HepG2 (cell line): ENCODE measurements around the gene DUOXA2. TPM values are rescaled to one million over a fixed set of nuclear protein-coding genes. Genes with fewer than 3 reads are reported as not detected.

ENCODE experiments used
- ATAC-seq: fragments of 200-7000 bp; cut with Tn5 transposase; 3 replicates; pipeline ENCODE4 v1.9.1; 2020; ENCODE audit warnings: mild to moderate bottlenecking, moderate library complexity
- BruUV-seq: library from RNA; stranded (reverse); fragments of 400-500 nt; replicated peaks from 2 replicates; lab custom pipeline; 2021; lab: Mats Ljungman, UMichigan
- CTCF ChIA-PET: fragments of 300-600 bp; formaldehyde crosslinking; extraction: SDS; loops from one replicate; lab custom pipeline; 2021; ENCODE audit warnings: low total read pairs, inconsistent platforms, low intra/inter-chr PET ratio; lab: Yijun Ruan, JAX
- POLR2A ChIA-PET: fragments of 350-600 bp; sonication (Branson Sonifier 250); formaldehyde crosslinking; loops from one replicate; lab custom pipeline; 2020; ENCODE audit warnings: antibody characterized with exemption, inconsistent platforms; lab: Yijun Ruan, JAX
- DNase-seq: peaks from one replicate; pipeline ENCODE4 v3.0.0-alpha.2; 2015; ENCODE audit warnings: low spot score
- FAIRE-seq: peaks from 3 replicates; lab custom pipeline; 2011; peaks lifted over from hg19 to GRCh38; lab: Jason Lieb, UNC
- H2AFZ ChIP-seq: one replicate; pipeline ENCODE4 v1.6.1; 2011; ENCODE audit warnings: low read length, inconsistent platforms
- H3K27ac ChIP-seq: fragments of 300-600 bp; 3 replicates; pipeline ENCODE4 v1.8.0; 2011; ENCODE audit warnings: mixed run types, mild to moderate bottlenecking, mixed read lengths, low read length, inconsistent platforms; ENCODE audit not compliant: insufficient read depth; ENCODE audit errors: extremely low read length
- H3K27me3 ChIP-seq, 2 experiments: fragments of 200-600 bp in 1 of 2; 2 replicates in 1 of 2; 3 replicates in 1 of 2; pipeline versions ENCODE4 v1.6.0 to v1.8.0; 2011; ENCODE audit warnings: low read length in 2 of 2, mild to moderate bottlenecking in 2 of 2, moderate library complexity in 2 of 2, inconsistent platforms in 1 of 2; ENCODE audit not compliant: insufficient read depth in 2 of 2, control insufficient read depth in 1 of 2
- H3K36me3 ChIP-seq, 2 experiments: fragments of 200-600 bp in 1 of 2; replicated peaks in 1 of 2; 2 replicates in 1 of 2; 3 replicates in 1 of 2; pipeline versions ENCODE4 v1.5.1 to v1.8.0; 2011; ENCODE audit warnings: low read length in 2 of 2, inconsistent platforms in 1 of 2; ENCODE audit not compliant: insufficient read depth in 2 of 2, control insufficient read depth in 1 of 2
- H3K4me1 ChIP-seq: 2 replicates; pipeline ENCODE4 v1.5.1; 2012; ENCODE audit warnings: low read length, inconsistent platforms; ENCODE audit not compliant: insufficient read depth
- H3K4me2 ChIP-seq: 2 replicates; pipeline ENCODE4 v1.6.0; 2011; ENCODE audit warnings: low read depth, low read length, inconsistent platforms
- H3K4me3 ChIP-seq, 3 experiments: fragments of 200-600 bp in 1 of 3; sonication (generic), shearing (Covaris generic) in 1 of 3; replicated peaks in 1 of 3; 2 replicates each; pipeline ENCODE4 v1.5.1; 2011 to 2016; ENCODE audit warnings: low read length in 3 of 3, inconsistent platforms in 2 of 3, low read depth in 2 of 3, mild to moderate bottlenecking in 2 of 3, control low read depth in 1 of 3, mixed read lengths in 1 of 3; ENCODE audit not compliant: insufficient read depth in 1 of 3
- H3K79me2 ChIP-seq: one replicate; pipeline ENCODE4 v1.6.1; 2011; ENCODE audit warnings: low read length, inconsistent platforms; ENCODE audit not compliant: insufficient read depth
- H3K9ac ChIP-seq: 2 replicates; pipeline ENCODE4 v1.6.0; 2011; ENCODE audit warnings: mild to moderate bottlenecking, low read depth, low read length, inconsistent platforms; ENCODE audit not compliant: insufficient read depth
- H3K9me3 ChIP-seq: 2 replicates; pipeline ENCODE4 v1.5.1; 2012; ENCODE audit warnings: mild to moderate bottlenecking, low read length
- H4K20me1 ChIP-seq: 2 replicates; pipeline ENCODE4 v1.6.0; 2011; ENCODE audit warnings: inconsistent platforms, mild to moderate bottlenecking, low read length, moderate library complexity; ENCODE audit not compliant: insufficient read depth
- CEBPG ChIP-seq: IDR thresholded peaks from 2 replicates; pipeline ENCODE4 v1.6.1; 2016
- CREB1 ChIP-seq, 2 experiments: fragments of 450-650 bp in 1 of 2; IDR thresholded peaks; 2 replicates each; pipeline ENCODE4 v1.6.1; 2016 to 2017; ENCODE audit warnings: control low read depth in 1 of 2, mild to moderate bottlenecking in 1 of 2, missing compliant biosample characterization in 1 of 2, missing genetic modification characterization in 1 of 2
- HDAC2 ChIP-seq: sonication (generic); formaldehyde crosslinking; IDR thresholded peaks from 2 replicates; pipeline ENCODE4 v1.4.0; 2020; ENCODE audit warnings: missing genetic modification reagents
- NCOA2 ChIP-seq: sonication (generic); formaldehyde crosslinking; IDR thresholded peaks from 2 replicates; pipeline ENCODE4 v1.8.0; 2022; ENCODE audit warnings: inconsistent platforms
- SAFB2 ChIP-seq: sonication (generic); formaldehyde crosslinking; IDR thresholded peaks from 2 replicates; pipeline ENCODE4 v1.5.1; 2020; ENCODE audit warnings: missing genetic modification reagents, low read depth, mild to moderate bottlenecking, borderline replicate concordance
- TOE1 ChIP-seq: sonication (generic); formaldehyde crosslinking; IDR thresholded peaks from 2 replicates; pipeline ENCODE4 v1.4.0; 2020; ENCODE audit warnings: mild to moderate bottlenecking, missing genetic modification reagents
- ZFP1 ChIP-seq: IDR thresholded peaks from 2 replicates; pipeline ENCODE4 v1.6.1; 2016
- ZNF431 ChIP-seq: sonication (generic); formaldehyde crosslinking; IDR thresholded peaks from 2 replicates; pipeline ENCODE4 v1.9.0; 2022; ENCODE audit warnings: missing genetic modification reagents, low read depth, mild to moderate bottlenecking, borderline replicate concordance
- ZNF547 ChIP-seq: sonication (generic); formaldehyde crosslinking; IDR thresholded peaks from 2 replicates; pipeline ENCODE4 v1.5.1; 2020; ENCODE audit warnings: mild to moderate bottlenecking, missing genetic modification reagents
- ZNF549 ChIP-seq: sonication (generic); formaldehyde crosslinking; IDR thresholded peaks from 2 replicates; pipeline ENCODE4 v1.5.0; 2020; ENCODE audit warnings: missing genetic modification reagents
- ZNF678 ChIP-seq: sonication (generic); formaldehyde crosslinking; IDR thresholded peaks from 2 replicates; pipeline ENCODE4 v1.4.0; 2020; ENCODE audit warnings: mild to moderate bottlenecking, missing genetic modification reagents
- WGBS: methylation state at CpG from one replicate; pipeline ENCODE4 v1.1.6; 2017; ENCODE audit warnings: low lambda C conversion rate; 5-methylcytosine and 5-hydroxymethylcytosine counted together
- in situ Hi-C: cut with HindIII; loops from 2 replicates; pipeline ENCODE4 v1.10.0; 2017; ENCODE audit warnings: low pct_unique_long_range_greater_than_20kb; ENCODE audit not compliant: extremely low pct_ligation_motif_present
- intact Hi-C: fragments of 100-400 bp; cut with micrococcal nuclease; formaldehyde crosslinking; loops from one replicate; pipeline ENCODE4 v1.10.0; 2022; ENCODE audit not compliant: unreplicated experiment
- polyA plus RNA-seq, 8 experiments: library from polyadenylated mRNA; depleted of rRNA in 3 of 8; stranded (reverse) in 7 of 8; unstranded in 1 of 8; fragments of >200 nt; fragmentation: Illumina TruSeq in 4 of 8; extraction: Trizol in 4 of 8; gene quantifications; 2 replicates each; pipeline versions ENCODE4 v1.2.1 to v1.2.3, GENCODE V29; 2011 to 2016; ENCODE audit warnings: low read depth in 4 of 8, missing spikeins in 1 of 8, mixed read lengths in 1 of 8; ENCODE audit not compliant: insufficient read depth in 1 of 8
- total RNA-seq, 5 experiments: library from RNA; depleted of rRNA; stranded (reverse); fragments of >200 nt; fragmentation: Illumina TruSeq; extraction: Trizol; gene quantifications; 2 replicates each; pipeline ENCODE4 v1.2.3, GENCODE V29; 2016; ENCODE audit warnings: low read depth in 1 of 5
- TF ChIP-seq, protein P1 (sequence below): IDR thresholded peaks from 2 replicates; pipeline ENCODE4 v1.6.1; 2012; ENCODE audit warnings: inconsistent platforms
- TF ChIP-seq, protein P2 (sequence below): IDR thresholded peaks from 2 replicates; pipeline ENCODE4 v1.6.1; 2016; ENCODE audit warnings: low read depth
- TF ChIP-seq, protein P3 (sequence below): sonication (generic); formaldehyde crosslinking; IDR thresholded peaks from 2 replicates; pipeline ENCODE4 v1.8.0; 2022; ENCODE audit warnings: mild to moderate bottlenecking, missing genetic modification reagents; ENCODE audit not compliant: insufficient replicate concordance

The DUOXA2 gene
- total and polyA plus RNA-seq, 2 of the 13 experiments (the other 11 are each of a cell fraction or from before 2014, with no cell fraction given), result 0.32 TPM; not detected in 1

DNA sequence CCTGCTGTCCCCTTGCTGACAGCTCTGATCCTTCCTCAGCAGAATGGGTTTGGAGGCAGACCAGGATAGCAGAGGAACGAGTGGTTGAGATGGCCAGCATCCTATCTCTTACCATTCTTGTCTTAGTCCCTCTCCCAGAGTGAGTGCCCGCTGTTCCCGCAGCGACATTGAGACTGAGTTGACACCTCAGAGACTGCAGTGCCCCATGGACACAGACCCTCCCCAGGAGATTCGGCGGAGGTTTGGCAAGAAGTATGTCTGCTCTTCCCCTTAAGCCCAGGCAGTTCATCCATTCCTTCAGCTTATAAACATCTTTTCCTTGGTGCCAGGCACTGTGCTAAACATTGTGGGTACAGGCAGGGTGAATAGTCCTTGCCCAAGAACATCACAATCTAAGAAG, 36.9 kb downstream of the DUOXA2 start:
- no TSS peak for BruUV-seq
- TF ChIP-seq CEBPG (CRISPR knock-in tag), result no peak
- TF ChIP-seq, protein P1, sequence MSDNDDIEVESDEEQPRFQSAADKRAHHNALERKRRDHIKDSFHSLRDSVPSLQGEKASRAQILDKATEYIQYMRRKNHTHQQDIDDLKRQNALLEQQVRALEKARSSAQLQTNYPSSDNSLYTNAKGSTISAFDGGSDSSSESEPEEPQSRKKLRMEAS, result no peak
- no peak for TF ChIP-seq ZNF678 (CRISPR knock-in tag)
- TF ChIP-seq ZFP1 (CRISPR knock-in tag), result no peak
- TF ChIP-seq, protein P2, sequence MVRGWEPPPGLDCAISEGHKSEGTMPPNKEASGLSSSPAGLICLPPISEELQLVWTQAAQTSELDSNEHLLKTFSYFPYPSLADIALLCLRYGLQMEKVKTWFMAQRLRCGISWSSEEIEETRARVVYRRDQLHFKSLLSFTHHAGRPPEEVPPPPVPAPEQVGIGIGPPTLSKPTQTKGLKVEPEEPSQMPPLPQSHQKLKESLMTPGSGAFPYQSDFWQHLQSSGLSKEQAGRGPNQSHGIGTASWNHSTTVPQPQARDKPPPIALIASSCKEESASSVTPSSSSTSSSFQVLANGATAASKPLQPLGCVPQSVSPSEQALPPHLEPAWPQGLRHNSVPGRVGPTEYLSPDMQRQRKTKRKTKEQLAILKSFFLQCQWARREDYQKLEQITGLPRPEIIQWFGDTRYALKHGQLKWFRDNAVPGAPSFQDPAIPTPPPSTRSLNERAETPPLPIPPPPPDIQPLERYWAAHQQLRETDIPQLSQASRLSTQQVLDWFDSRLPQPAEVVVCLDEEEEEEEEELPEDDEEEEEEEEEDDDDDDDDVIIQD (CRISPR knock-in tag), result no peak
- TF ChIP-seq ZNF547 (CRISPR knock-in tag), result no peak
- no peak for TF ChIP-seq TOE1 (CRISPR knock-in tag)
- TF ChIP-seq NCOA2 (CRISPR knock-in tag), result no peak
- TF ChIP-seq CREB1 (IDR thresholded peaks at IDR 0.05), result no peak
- TF ChIP-seq CREB1 (CRISPR knock-in tag; IDR thresholded peaks at IDR 0.05), result no peak
- TF ChIP-seq, protein P3, sequence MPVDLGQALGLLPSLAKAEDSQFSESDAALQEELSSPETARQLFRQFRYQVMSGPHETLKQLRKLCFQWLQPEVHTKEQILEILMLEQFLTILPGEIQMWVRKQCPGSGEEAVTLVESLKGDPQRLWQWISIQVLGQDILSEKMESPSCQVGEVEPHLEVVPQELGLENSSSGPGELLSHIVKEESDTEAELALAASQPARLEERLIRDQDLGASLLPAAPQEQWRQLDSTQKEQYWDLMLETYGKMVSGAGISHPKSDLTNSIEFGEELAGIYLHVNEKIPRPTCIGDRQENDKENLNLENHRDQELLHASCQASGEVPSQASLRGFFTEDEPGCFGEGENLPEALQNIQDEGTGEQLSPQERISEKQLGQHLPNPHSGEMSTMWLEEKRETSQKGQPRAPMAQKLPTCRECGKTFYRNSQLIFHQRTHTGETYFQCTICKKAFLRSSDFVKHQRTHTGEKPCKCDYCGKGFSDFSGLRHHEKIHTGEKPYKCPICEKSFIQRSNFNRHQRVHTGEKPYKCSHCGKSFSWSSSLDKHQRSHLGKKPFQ (CRISPR knock-in tag), result no peak
- TF ChIP-seq ZNF431, result no peak
- TF ChIP-seq HDAC2, result no peak
- no peak for TF ChIP-seq SAFB2 (CRISPR knock-in tag)
- TF ChIP-seq ZNF549 (CRISPR knock-in tag), result no peak
- TF ChIP-seq, all 625 proteins: peak for 0
- Histone ChIP-seq H3K27ac (no peak overlapping the region), H4K20me1 (no peaks in the 10 kb centered on the region), H3K79me2 (no peaks in the 10 kb centered on the region), H3K27me3 (peaks cover 0 to 15% of the 10 kb centered on the region in 2 experiments; a peak in 1 of 5 replicates), H3K9me3 (no peaks in the 10 kb centered on the region), H2AFZ (no peak overlapping the region), H3K4me1 (peaks cover 8% of the 10 kb centered on the region), H3K9ac (no peak overlapping the region), H3K4me3 (no peak overlapping the region), H3K4me2 (no peak overlapping the region), H3K36me3 (no peaks in the 10 kb centered on the region)
- ChIA-PET POLR2A (no interaction called here), CTCF (no interaction called here)
- intact Hi-C loops, result no loop called here
- ATAC-seq (no peak), DNase-seq (no peak), FAIRE-seq (no peak)
- 80% methylated on average over 6 of the region's 6 CpGs for WGBS
- in situ Hi-C loops, result no loop called here
